ENCODE measurements around the gene STAG3. TPM values are rescaled to one million over a fixed set of nuclear protein-coding genes. Genes with fewer than 3 reads are reported as not detected.

Gene STAG3
- total RNA-seq, 4 donors from 2014 or later, result 0.13 to 0.92 (median 0.50) TPM; not detected in 1

DNA sequence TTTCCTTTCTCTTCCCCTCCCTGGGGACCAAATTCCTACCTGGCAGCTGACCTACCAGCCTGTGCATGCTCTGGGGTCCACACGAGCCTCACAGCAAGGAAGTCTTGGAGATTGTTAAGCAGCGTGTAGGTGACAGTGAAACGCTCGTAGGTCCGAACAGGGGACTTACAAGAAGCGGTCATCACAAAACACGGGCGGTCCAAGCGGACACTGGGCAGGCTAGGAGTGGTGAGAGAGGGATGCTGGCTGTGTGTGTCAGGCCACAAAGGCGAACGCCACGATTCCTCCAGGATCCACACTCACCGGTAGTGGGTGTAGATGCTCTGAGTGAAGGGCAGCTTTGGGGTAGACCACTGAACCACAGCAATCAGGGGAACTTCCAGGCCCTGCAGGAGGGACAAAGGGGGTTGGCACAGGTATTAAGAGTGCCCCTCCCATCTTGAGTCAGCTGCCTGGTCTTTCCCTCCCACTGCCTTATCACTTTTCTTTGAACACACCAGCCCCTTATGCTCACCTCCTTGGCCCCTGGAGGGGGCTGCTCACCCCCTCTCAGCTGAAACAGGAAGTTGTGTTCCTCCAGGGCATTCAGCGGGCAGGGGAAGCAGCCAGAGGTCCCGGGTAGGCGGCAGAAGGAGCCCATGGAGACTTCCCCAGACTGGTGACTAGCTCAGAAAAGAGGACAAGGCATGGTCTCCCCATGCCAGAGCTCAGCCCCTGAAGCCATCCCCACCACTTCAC lies 21.2 kb upstream of the STAG3 start:
- Histone ChIP-seq H3K9me3 (no peaks in the 10 kb centered on the region), H3K36me3 (peaks cover 19 to 54% (median 40%) of the 10 kb centered on the region in 4 donors), H3K4me1 (peaks cover 17 to 56% (median 29%) of the 10 kb centered on the region in 4 donors), H3K27me3 (no peaks in the 10 kb centered on the region), H3K27ac (replicated peaks in 1 of 4) (peak overlapping the region in 3 of 4 donors; percentile 77 to 89 (median 80)), H3K4me3 (no peak overlapping the region)
- 77% methylated on average over 16 of the region's 16 CpGs for WGBS
- no peak for DNase-seq (ENCODE audit: extremely low spot score)
- intact Hi-C loops (cut with DNase I), result no loop called here
- TF ChIP-seq EP300 (IDR thresholded peaks at IDR 0.05), result no peak
- TF ChIP-seq POLR2AphosphoS5 (IDR thresholded peaks at IDR 0.05), result no peak
- TF ChIP-seq POLR2A (IDR thresholded peaks at IDR 0.05; ENCODE audit: low read depth), result no peak
- TF ChIP-seq, protein P1, sequence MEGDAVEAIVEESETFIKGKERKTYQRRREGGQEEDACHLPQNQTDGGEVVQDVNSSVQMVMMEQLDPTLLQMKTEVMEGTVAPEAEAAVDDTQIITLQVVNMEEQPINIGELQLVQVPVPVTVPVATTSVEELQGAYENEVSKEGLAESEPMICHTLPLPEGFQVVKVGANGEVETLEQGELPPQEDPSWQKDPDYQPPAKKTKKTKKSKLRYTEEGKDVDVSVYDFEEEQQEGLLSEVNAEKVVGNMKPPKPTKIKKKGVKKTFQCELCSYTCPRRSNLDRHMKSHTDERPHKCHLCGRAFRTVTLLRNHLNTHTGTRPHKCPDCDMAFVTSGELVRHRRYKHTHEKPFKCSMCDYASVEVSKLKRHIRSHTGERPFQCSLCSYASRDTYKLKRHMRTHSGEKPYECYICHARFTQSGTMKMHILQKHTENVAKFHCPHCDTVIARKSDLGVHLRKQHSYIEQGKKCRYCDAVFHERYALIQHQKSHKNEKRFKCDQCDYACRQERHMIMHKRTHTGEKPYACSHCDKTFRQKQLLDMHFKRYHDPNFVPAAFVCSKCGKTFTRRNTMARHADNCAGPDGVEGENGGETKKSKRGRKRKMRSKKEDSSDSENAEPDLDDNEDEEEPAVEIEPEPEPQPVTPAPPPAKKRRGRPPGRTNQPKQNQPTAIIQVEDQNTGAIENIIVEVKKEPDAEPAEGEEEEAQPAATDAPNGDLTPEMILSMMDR (IDR thresholded peaks at IDR 0.05), result no peak

DNA sequence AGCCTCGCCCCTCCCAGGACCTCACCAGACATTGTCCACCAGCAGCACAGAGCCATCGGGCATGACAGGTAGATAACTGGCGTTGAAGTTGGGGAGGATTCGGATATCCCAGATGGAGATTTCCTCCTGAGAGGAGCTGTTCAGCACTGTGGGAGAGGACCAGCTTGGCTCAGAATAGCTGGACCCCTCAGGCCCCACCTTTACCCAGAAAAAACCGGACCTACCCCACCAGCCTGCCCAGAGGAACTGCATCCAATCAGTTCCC lies 20.7 kb upstream of the STAG3 start:
- WGBS, result 72% methylated on average over 4 of the region's 5 CpGs
- TF ChIP-seq, protein P1 (IDR thresholded peaks at IDR 0.05), result no peak
- no peak for TF ChIP-seq POLR2AphosphoS5 (IDR thresholded peaks at IDR 0.05)
- no peak for TF ChIP-seq POLR2A (IDR thresholded peaks at IDR 0.05; ENCODE audit: low read depth)
- TF ChIP-seq EP300 (IDR thresholded peaks at IDR 0.05), result no peak
- Histone ChIP-seq H3K9me3 (no peaks in the 10 kb centered on the region), H3K4me3 (peak overlapping the region in 2 of 4 donors; percentile 90 to 94), H3K27me3 (no peaks in the 10 kb centered on the region), H3K27ac (replicated peaks in 1 of 4) (peak overlapping the region; percentile 77 to 89 (median 83)), H3K36me3 (peaks cover 19 to 49% (median 40%) of the 10 kb centered on the region in 4 donors), H3K4me1 (peaks cover 17 to 56% (median 29%) of the 10 kb centered on the region in 4 donors)
- DNase-seq (ENCODE audit: extremely low spot score), result no peak
- intact Hi-C loops (cut with DNase I), result no loop called here

DNA sequence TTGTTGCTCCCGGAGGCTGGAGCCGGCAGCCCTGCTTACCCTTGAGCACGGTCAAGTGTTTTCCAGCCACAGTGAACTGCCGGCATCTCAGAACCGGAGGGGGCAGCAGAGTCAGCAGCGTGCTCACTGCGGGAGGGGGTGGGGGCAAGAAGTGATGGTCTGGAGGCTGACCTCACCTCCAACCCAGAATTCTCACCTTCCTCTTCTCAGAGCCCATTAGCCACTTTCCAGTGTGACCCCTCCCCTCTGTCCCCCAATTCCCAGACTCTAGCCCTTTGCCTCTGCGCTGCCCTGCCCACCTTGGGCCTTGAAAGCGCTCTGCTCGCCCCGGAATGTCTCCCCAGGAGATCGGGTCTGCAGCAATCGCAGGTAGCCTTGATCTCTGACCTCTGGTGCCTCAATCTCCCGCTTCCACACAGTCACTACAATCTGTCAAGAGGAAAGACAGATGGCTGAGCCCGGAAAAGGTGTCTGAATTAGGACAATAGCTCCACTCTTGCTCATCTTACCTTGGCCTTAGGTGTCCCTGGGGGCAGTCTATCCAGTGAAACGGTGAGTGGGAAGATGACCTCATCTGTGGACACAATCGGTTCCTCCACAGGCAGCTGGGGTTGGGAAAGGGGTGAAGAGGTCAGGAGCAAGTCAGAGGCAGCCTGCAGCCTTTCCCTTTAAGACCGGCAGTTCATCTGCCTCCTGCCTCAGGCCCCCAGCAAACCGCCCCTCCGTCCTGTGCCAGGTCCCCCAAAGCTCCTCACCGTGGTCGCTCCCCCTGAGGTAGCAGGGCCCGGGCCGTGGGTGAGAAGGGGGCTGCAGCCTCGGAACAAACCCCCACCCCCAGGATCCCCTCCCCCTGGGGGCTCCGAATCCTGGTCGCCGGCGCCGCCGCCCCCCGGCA lies 20.1 kb upstream of the STAG3 start:
- TF ChIP-seq POLR2A (IDR thresholded peaks at IDR 0.05; ENCODE audit: low read depth), result no peak
- TF ChIP-seq, protein P1 (IDR thresholded peaks at IDR 0.05), result peak in 1 of 3 experiments; percentile 2
- no peak for TF ChIP-seq POLR2AphosphoS5 (IDR thresholded peaks at IDR 0.05)
- TF ChIP-seq EP300 (IDR thresholded peaks at IDR 0.05), result no peak
- 23% methylated on average over 17 of the region's 32 CpGs for WGBS
- intact Hi-C loops (cut with DNase I), result no loop called here
- H3K27ac ChIP-seq (replicated peaks in 1 of 4), result peak overlapping the region; percentile 77 to 89 (median 83)
- DNase-seq (ENCODE audit: extremely low spot score), result no peak
- peaks cover 17 to 56% (median 29%) of the 10 kb centered on the region in 4 donors for H3K4me1 ChIP-seq
- H3K9me3 ChIP-seq, result no peaks in the 10 kb centered on the region
- peak overlapping the region; percentile 84 to 97 (median 92) for H3K4me3 ChIP-seq
- no peaks in the 10 kb centered on the region for H3K27me3 ChIP-seq
- peaks cover 19 to 44% (median 40%) of the 10 kb centered on the region in 4 donors for H3K36me3 ChIP-seq

DNA sequence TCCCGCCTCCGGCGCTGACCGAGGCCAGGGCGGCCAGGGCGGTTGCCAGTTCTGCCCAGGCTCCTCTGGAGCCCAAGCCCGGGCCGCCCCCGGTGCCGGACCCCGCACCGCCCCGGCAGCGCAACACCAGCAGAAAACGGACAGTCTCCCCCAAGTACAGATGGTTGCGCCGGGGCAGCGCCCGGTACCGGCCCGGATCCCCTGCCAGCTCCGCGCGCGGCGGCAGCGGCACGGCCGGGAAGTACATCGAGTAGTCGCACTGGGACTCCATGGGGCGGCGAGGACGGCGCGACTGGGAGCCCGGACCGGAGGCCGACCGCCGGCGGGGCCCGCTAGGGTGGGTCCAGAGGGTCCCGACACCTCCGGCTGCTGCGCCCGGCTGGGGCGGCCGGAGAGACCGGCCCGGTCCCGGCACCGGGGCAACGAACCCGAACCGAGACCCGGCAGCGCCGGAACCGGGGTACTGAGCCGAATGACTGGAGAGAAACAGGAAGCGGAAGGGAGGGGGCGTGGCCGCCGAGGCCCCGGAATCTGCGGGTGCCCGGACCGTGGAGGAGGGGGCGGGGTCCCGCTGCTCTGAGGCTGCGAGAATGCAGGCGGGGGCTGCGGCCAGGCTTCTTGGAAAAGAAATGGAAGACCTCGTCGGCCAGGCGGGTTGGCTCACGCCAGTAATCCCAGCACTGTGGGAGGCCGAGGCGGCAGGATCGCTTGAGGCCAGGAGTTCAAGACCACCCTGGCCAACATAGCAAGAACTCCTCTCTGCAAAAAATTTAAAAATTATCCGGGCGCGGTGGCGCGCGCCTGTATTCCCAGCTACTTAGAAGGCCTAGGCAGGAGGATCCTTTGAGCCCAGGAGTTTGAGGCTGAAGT lies 19.3 kb upstream of the STAG3 start, which contains the start of gene TRAPPC14:
TSS of gene TRAPPC14 (minus strand) at position 495 of the 870 bp plus-strand sequence. CDS start at position 271, 224 bp downstream.
- Histone ChIP-seq H3K9me3 (no peaks in the 10 kb centered on the region), H3K27ac (replicated peaks in 1 of 4) (peak within 1 kb of the TSS; percentile 77 to 89 (median 83)), H3K4me1 (peaks cover 17 to 51% (median 26%) of the 10 kb centered on the region in 4 donors), H3K27me3 (no peaks in the 10 kb centered on the region), H3K36me3 (peaks cover 16 to 36% (median 35%) of the 10 kb centered on the region in 4 donors), H3K4me3 (peak within 1 kb of the TSS; percentile 84 to 97 (median 92))
- 3% methylated on average over 24 of the region's 87 CpGs for WGBS
- DNase-seq (ENCODE audit: extremely low spot score), result peak; percentile 99
- intact Hi-C loops (cut with DNase I), result no loop called here
- TF ChIP-seq EP300 (IDR thresholded peaks at IDR 0.05) (no peak), POLR2A (IDR thresholded peaks at IDR 0.05; ENCODE audit: low read depth) (no peak), POLR2AphosphoS5 (IDR thresholded peaks at IDR 0.05) (peak; percentile 75 to 78)
- TF ChIP-seq, protein P1 (IDR thresholded peaks at IDR 0.05), result peak in 1 of 3 experiments; percentile 6
